ENCODE measurements around the gene XRCC6. TPM values are rescaled to one million over a fixed set of nuclear protein-coding genes. Genes with fewer than 3 reads are reported as not detected.

XRCC6 gene
- polyA plus RNA-seq, 1 donor (not counting 4 experiments of a cell fraction or from before 2014, with no cell fraction given), result 247 TPM

DNA sequence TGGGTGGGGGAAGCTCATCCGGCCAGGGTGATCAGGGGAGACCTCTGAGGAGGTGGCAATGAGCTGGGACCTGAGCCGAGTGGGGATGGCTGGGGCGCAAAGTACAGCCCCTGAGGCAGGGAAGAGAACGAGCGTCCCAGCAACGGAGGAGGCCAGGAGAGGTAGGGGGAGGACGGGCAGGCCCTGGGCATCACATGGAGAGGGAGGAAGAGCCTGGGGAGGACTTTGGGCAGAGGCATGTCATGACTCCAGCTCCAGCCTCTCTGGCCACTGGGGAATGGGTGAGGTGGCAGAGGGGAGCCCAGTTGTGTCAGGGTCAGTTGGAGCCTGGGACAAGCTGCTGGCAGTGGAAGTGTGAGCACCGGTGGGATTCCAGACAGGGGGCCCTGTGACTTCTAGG, 43.0 kb upstream of the XRCC6 start:
- Histone ChIP-seq H3K36me3 (ENCODE audit: control insufficient read depth in 2 of 2, extremely low read depth in 1 of 2, insufficient read depth in 2 of 2, low read length in 2 of 2) (peaks cover 24 to 36% of the 10 kb centered on the region in 2 experiments), H3K9ac (ENCODE audit: control insufficient read depth, extremely low read depth, insufficient read depth, low read length) (no peak overlapping the region), H3K4me3 (ENCODE audit: control insufficient read depth in 2 of 3, extremely low read depth in 1 of 3, insufficient read depth in 2 of 3, low read depth in 1 of 3, low read length in 3 of 3) (no peak overlapping the region), H3K27ac (ENCODE audit: control insufficient read depth, insufficient read depth, low read length) (no peak overlapping the region), H3K79me2 (ENCODE audit: control insufficient read depth, insufficient read depth, low read length) (no peaks in the 10 kb centered on the region), H3K27me3 (ENCODE audit: control insufficient read depth, extremely low read depth, insufficient read depth, low read length) (no peaks in the 10 kb centered on the region), H3K9me3 (ENCODE audit: control insufficient read depth, low read depth, low read length) (no peaks in the 10 kb centered on the region), H4K20me1 (ENCODE audit: control insufficient read depth, extremely low read depth, insufficient read depth, low read length) (peaks cover 4% of the 10 kb centered on the region), H3K9me1 (ENCODE audit: control insufficient read depth, extremely low read depth, insufficient read depth, low read length) (no peaks in the 10 kb centered on the region), H3K4me2 (ENCODE audit: control insufficient read depth, extremely low read depth, insufficient read depth, low read depth, low read length) (no peak overlapping the region), H3K4me1 (ENCODE audit: control insufficient read depth, extremely low read depth, insufficient read depth, low read length) (no peaks in the 10 kb centered on the region), H2AFZ (ENCODE audit: control insufficient read depth, low read length) (no peak overlapping the region)
- dilution Hi-C loops (cut with MboI; ENCODE audit: extremely low pct_ligation_motif_present, low sequenced_read_pairs), result no loop called here
- TF ChIP-seq EZH2 (IDR thresholded peaks at IDR 0.05; ENCODE audit: low read length), result no peak
- TF ChIP-seq, protein P1, sequence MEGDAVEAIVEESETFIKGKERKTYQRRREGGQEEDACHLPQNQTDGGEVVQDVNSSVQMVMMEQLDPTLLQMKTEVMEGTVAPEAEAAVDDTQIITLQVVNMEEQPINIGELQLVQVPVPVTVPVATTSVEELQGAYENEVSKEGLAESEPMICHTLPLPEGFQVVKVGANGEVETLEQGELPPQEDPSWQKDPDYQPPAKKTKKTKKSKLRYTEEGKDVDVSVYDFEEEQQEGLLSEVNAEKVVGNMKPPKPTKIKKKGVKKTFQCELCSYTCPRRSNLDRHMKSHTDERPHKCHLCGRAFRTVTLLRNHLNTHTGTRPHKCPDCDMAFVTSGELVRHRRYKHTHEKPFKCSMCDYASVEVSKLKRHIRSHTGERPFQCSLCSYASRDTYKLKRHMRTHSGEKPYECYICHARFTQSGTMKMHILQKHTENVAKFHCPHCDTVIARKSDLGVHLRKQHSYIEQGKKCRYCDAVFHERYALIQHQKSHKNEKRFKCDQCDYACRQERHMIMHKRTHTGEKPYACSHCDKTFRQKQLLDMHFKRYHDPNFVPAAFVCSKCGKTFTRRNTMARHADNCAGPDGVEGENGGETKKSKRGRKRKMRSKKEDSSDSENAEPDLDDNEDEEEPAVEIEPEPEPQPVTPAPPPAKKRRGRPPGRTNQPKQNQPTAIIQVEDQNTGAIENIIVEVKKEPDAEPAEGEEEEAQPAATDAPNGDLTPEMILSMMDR (optimal IDR thresholded peaks at IDR 0.05 in 1 of 3, IDR thresholded peaks at IDR 0.05 in 1 of 3, conservative IDR thresholded peaks at IDR 0.05 in 1 of 3; ENCODE audit: extremely low read depth in 1 of 3, insufficient read depth in 2 of 3, low read length in 3 of 3), result no peak
- FAIRE-seq, result no peak
- DNase-seq (ENCODE audit: low read depth, low spot score), result no peak

DNA sequence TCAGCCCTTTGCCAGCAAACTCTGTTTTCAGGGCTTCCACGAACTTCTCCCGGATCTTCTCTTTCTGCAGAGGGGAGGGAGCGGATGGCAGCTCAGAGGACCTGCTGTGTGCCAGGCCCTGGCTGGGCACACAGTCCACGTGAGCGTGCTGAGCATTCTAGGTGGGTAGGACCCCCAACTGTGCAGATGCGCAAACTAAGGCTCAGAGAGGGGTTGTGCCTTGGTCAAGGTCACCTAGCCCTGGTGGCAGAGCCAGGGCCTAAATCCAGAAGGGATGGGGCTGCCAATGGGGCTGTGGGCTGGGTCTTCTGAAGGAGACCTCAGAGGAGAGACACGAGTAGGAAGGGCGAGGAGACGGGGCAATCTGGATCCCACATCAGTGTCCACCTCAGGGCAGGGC, 42.3 kb upstream of the XRCC6 start:
- no peak for TF ChIP-seq EZH2 (IDR thresholded peaks at IDR 0.05; ENCODE audit: low read length)
- TF ChIP-seq, protein P1 (optimal IDR thresholded peaks at IDR 0.05 in 1 of 3, IDR thresholded peaks at IDR 0.05 in 1 of 3, conservative IDR thresholded peaks at IDR 0.05 in 1 of 3; ENCODE audit: extremely low read depth in 1 of 3, insufficient read depth in 2 of 3, low read length in 3 of 3), result no peak
- Histone ChIP-seq H3K4me1 (ENCODE audit: control insufficient read depth, extremely low read depth, insufficient read depth, low read length) (no peaks in the 10 kb centered on the region), H3K4me2 (ENCODE audit: control insufficient read depth, extremely low read depth, insufficient read depth, low read depth, low read length) (no peak overlapping the region), H3K4me3 (ENCODE audit: control insufficient read depth in 2 of 3, extremely low read depth in 1 of 3, insufficient read depth in 2 of 3, low read depth in 1 of 3, low read length in 3 of 3) (no peak overlapping the region), H3K27me3 (ENCODE audit: control insufficient read depth, extremely low read depth, insufficient read depth, low read length) (no peaks in the 10 kb centered on the region), H3K79me2 (ENCODE audit: control insufficient read depth, insufficient read depth, low read length) (no peaks in the 10 kb centered on the region), H3K27ac (ENCODE audit: control insufficient read depth, insufficient read depth, low read length) (no peak overlapping the region), H2AFZ (ENCODE audit: control insufficient read depth, low read length) (no peak overlapping the region), H3K9me1 (ENCODE audit: control insufficient read depth, extremely low read depth, insufficient read depth, low read length) (no peaks in the 10 kb centered on the region), H3K9ac (ENCODE audit: control insufficient read depth, extremely low read depth, insufficient read depth, low read length) (no peak overlapping the region), H3K9me3 (ENCODE audit: control insufficient read depth, low read depth, low read length) (no peaks in the 10 kb centered on the region), H3K36me3 (ENCODE audit: control insufficient read depth in 2 of 2, extremely low read depth in 1 of 2, insufficient read depth in 2 of 2, low read length in 2 of 2) (peaks cover 29 to 36% of the 10 kb centered on the region in 2 experiments), H4K20me1 (ENCODE audit: control insufficient read depth, extremely low read depth, insufficient read depth, low read length) (peaks cover 4% of the 10 kb centered on the region)
- dilution Hi-C loops (cut with MboI; ENCODE audit: extremely low pct_ligation_motif_present, low sequenced_read_pairs), result no loop called here
- FAIRE-seq (no peak), DNase-seq (ENCODE audit: low read depth, low spot score) (no peak)

Data from keratinocyte (primary cell).